PC-3 (cell line): ENCODE results near the gene SYPL1. TPM values are rescaled to one million over a fixed set of nuclear protein-coding genes. Genes with fewer than 3 reads are reported as not detected.
A peak's percentile ranks its signal among the peaks of the same experiment; 100 is the strongest.

Experiments
- ATAC-seq: fragments of 200-7000 bp; cut with Tn5 transposase; 2 replicates; pipeline ENCODE4 v1.9.1; 2020; ENCODE audit warnings: mild to moderate bottlenecking, moderate library complexity
- BruUV-seq: library from RNA; stranded (reverse); fragments of 400-500 nt; replicated peaks from 2 replicates; lab custom pipeline; 2021; lab: Mats Ljungman, UMichigan
- CTCF ChIA-PET: fragments of 300-600 bp; sonication (Branson Sonifier 250); formaldehyde crosslinking; loops from one replicate; lab custom pipeline; 2022; ENCODE audit warnings: antibody characterized with exemption; lab: Charles Lee
- POLR2A ChIA-PET: fragments of 300-600 bp; sonication (Branson Sonifier 250); formaldehyde crosslinking; loops from one replicate; lab custom pipeline; 2022; ENCODE audit warnings: antibody characterized with exemption; ENCODE audit not compliant: unreplicated experiment; lab: Charles Lee
- DNase-seq: peaks from one replicate; pipeline ENCODE4 v3.0.0-alpha.2; 2015
- H2AFZ ChIP-seq: fragments of 300-600 bp; sonication (generic); 2 replicates; pipeline ENCODE4 v1.6.0; 2016; ENCODE audit warnings: antibody characterized with exemption, low read length
- H3F3A ChIP-seq: fragments of 300-600 bp; sonication (generic); one replicate; pipeline ENCODE4 v1.6.0; 2017; ENCODE audit warnings: antibody characterized with exemption, low read length, control low read depth, mild to moderate bottlenecking; ENCODE audit not compliant: unreplicated experiment
- H3K27ac ChIP-seq: fragments of 300-600 bp; sonication (generic); 2 replicates; pipeline ENCODE4 v1.5.1; 2016; ENCODE audit warnings: mild to moderate bottlenecking, low read length
- H3K27me3 ChIP-seq: fragments of 300-600 bp; sonication (generic); 2 replicates; pipeline ENCODE4 v1.6.1; 2016; ENCODE audit warnings: low read length, mixed read lengths
- H3K36me3 ChIP-seq: fragments of 300-600 bp; sonication (generic); 2 replicates; pipeline ENCODE4 v1.6.1; 2016; ENCODE audit warnings: low read depth, mixed run types, low read length, mixed read lengths
- H3K4me1 ChIP-seq: fragments of 300-600 bp; sonication (generic); 2 replicates; pipeline ENCODE4 v1.5.1; 2016; ENCODE audit warnings: low read length; ENCODE audit not compliant: insufficient read depth
- H3K4me2 ChIP-seq: fragments of 300-600 bp; sonication (generic); 2 replicates; pipeline ENCODE4 v1.6.0; 2016; ENCODE audit warnings: low read length
- H3K4me3 ChIP-seq: fragments of 300-600 bp; sonication (generic); 2 replicates; pipeline ENCODE4 v1.5.1; 2016; ENCODE audit warnings: mild to moderate bottlenecking, low read length, mixed read lengths
- H3K79me2 ChIP-seq: fragments of 300-600 bp; sonication (generic); 2 replicates; pipeline ENCODE4 v1.6.1; 2017; ENCODE audit warnings: low read length, mixed read lengths
- H3K9ac ChIP-seq: fragments of 300-600 bp; sonication (generic); 2 replicates; pipeline ENCODE4 v1.6.0; 2016; ENCODE audit warnings: mild to moderate bottlenecking, low read length
- H3K9me2 ChIP-seq: fragments of 300-600 bp; sonication (generic); replicated peaks from 2 replicates; pipeline ENCODE4 v1.6.1; 2016; ENCODE audit warnings: mixed run types, low read length, mixed read lengths
- H3K9me3 ChIP-seq: fragments of 300-600 bp; sonication (generic); 2 replicates; pipeline ENCODE4 v1.6.1; 2016; ENCODE audit warnings: low read length, mixed read lengths
- H4K20me1 ChIP-seq: fragments of 300-600 bp; sonication (generic); 2 replicates; pipeline ENCODE4 v1.6.1; 2016; ENCODE audit warnings: low read length, mixed read lengths
- CTCF ChIP-seq: fragments of 300-600 bp; sonication (generic); conservative IDR thresholded peaks from 2 replicates; pipeline ENCODE4 v1.5.1; 2017; ENCODE audit warnings: antibody characterized with exemption, low read depth, mild to moderate bottlenecking, low read length
- EZH2 ChIP-seq: fragments of 300-600 bp; sonication (generic); IDR thresholded peaks from one replicate; pipeline ENCODE4 v1.6.1; 2017; ENCODE audit warnings: antibody characterized with exemption, mild to moderate bottlenecking, low read length; ENCODE audit not compliant: unreplicated experiment
- EZH2phosphoT487 ChIP-seq: fragments of 300-600 bp; sonication (generic); IDR thresholded peaks from 2 replicates; pipeline ENCODE4 v1.6.1; 2018; ENCODE audit warnings: mild to moderate bottlenecking, antibody characterized with exemption, low read length, borderline replicate concordance
- intact Hi-C: fragments of 100-400 bp; cut with micrococcal nuclease; formaldehyde crosslinking; loops from 2 replicates; pipeline ENCODE4 v1.9.0; 2023
- total RNA-seq: library from RNA; depleted of rRNA; stranded (reverse); fragments of >200 nt; gene quantifications from 2 replicates; pipeline ENCODE4 v1.2.3, GENCODE V29; 2014

Gene SYPL1
- total RNA-seq, 1 experiment from 2014 or later: 45.9 TPM

GRCh38 chr7:106110885-106111654 lies 1.0 kb downstream of the SYPL1 start:
- H3K36me3 ChIP-seq: peaks cover 4% of the 10 kb centered on the region; the same call in 1 of the 2 replicates
- H3K9ac ChIP-seq: peak overlapping the region; percentile 91
- peak overlapping the region; percentile 90 for H3K4me3 ChIP-seq
- H3K27ac ChIP-seq: peak overlapping the region; percentile 71
- ChIA-PET CTCF (interaction anchor here (0.6 to 1.5 kb wide), 3 partner anchors 43 to 600 kb away, joined by 3 to 7 read pairs (median 4); no protein-coding TSS in a partner anchor), POLR2A (interaction anchor here (0.5 to 1.8 kb wide), 7 partner anchors 15 to 431 kb away, joined by 3 to 29 read pairs (median 3); no protein-coding TSS in a partner anchor)
- peak overlapping the region; percentile 79 for H3K4me2 ChIP-seq
- H3K79me2 ChIP-seq: peaks cover 57% of the 10 kb centered on the region
- peak; percentile 33 for DNase-seq
- peak overlapping the region; percentile 81 for H2AFZ ChIP-seq
- H3F3A ChIP-seq: no peaks in the 10 kb centered on the region
- intact Hi-C loops: loop anchor here (2.0 to 5.0 kb wide), 2 partner anchors 41 to 46 kb away; no protein-coding TSS in a partner anchor
- no peaks in the 10 kb centered on the region for H3K9me3 ChIP-seq
- BruUV-seq: TSS peak; percentile 72
- no peak for ATAC-seq
- no peaks in the 10 kb centered on the region for H3K27me3 ChIP-seq
- peaks cover 30% of the 10 kb centered on the region for H4K20me1 ChIP-seq
- no peaks in the 10 kb centered on the region for H3K9me2 ChIP-seq
- H3K4me1 ChIP-seq: peaks cover 30% of the 10 kb centered on the region
- TF ChIP-seq EZH2 (no peak), EZH2phosphoT487 (no peak), CTCF (no peak)

GRCh38 chr7:106110238-106110560 lies 1.9 kb downstream of the SYPL1 start:
- Histone ChIP-seq H3K27me3 (no peaks in the 10 kb centered on the region), H3K79me2 (peaks cover 66% of the 10 kb centered on the region), H2AFZ (no peak overlapping the region), H4K20me1 (peaks cover 39% of the 10 kb centered on the region), H3K4me2 (peak overlapping the region; percentile 79), H3K4me1 (peaks cover 30% of the 10 kb centered on the region), H3K9me3 (no peaks in the 10 kb centered on the region), H3K36me3 (peaks cover 6% of the 10 kb centered on the region; the same call in 1 of the 2 replicates), H3K9ac (peak overlapping the region; percentile 91; the same call in 1 of the 2 replicates), H3F3A (no peaks in the 10 kb centered on the region), H3K9me2 (no peaks in the 10 kb centered on the region), H3K27ac (no peak overlapping the region), H3K4me3 (peak overlapping the region; percentile 90)
- no TSS peak for BruUV-seq
- DNase-seq (peak; percentile 35), ATAC-seq (no peak)
- POLR2A ChIA-PET: no interaction called here
- TF ChIP-seq EZH2 (no peak), EZH2phosphoT487 (no peak), CTCF (no peak)
- intact Hi-C loops: loop anchor here (2.0 to 5.0 kb wide), 2 partner anchors 42 to 45 kb away; no protein-coding TSS in a partner anchor
- CTCF ChIA-PET: no interaction called here
